Measurements from ENCODE around the gene GPR78. TPM values are rescaled to one million over a fixed set of nuclear protein-coding genes. Genes with fewer than 3 reads are reported as not detected.

GPR78 gene
- total RNA-seq, 1 experiment from 2014 or later, result 5.7 TPM

GRCh38 chr4:8540991-8541390 lies 39.2 kb upstream of the GPR78 start (continued):
- no peak for TF ChIP-seq ARID4B (CRISPR knock-in tag; IDR thresholded peaks at IDR 0.05; ENCODE audit: borderline replicate concordance)
- no peak for TF ChIP-seq NR1H2 (CRISPR knock-in tag; IDR thresholded peaks at IDR 0.05)
- no peak for TF ChIP-seq ZNF416 (CRISPR knock-in tag; IDR thresholded peaks at IDR 0.05)
- TF ChIP-seq NFATC4 (CRISPR knock-in tag; IDR thresholded peaks at IDR 0.05), result no peak
- no peak for TF ChIP-seq JUN (CRISPR knock-in tag; IDR thresholded peaks at IDR 0.05)
- TF ChIP-seq NFYB (CRISPR knock-in tag; conservative IDR thresholded peaks at IDR 0.05; ENCODE audit: low read depth), result no peak
- no peak for TF ChIP-seq GABPB1 (CRISPR knock-in tag; IDR thresholded peaks at IDR 0.05)

- ATAC-seq, result no peak
- no peaks in the 10 kb centered on the region for H3K36me3 Mint-ChIP-seq
- peaks cover 3% of the 10 kb centered on the region; the same call in 1 of the 2 replicates for H3K27me3 Mint-ChIP-seq (ENCODE audit: low read depth)
- DNase-seq (ENCODE audit: low spot score), result no peak
- CTCF ChIA-PET, result interaction anchor here (1.1 to 1.2 kb wide), 2 partner anchors 73 to 76 kb away, joined by 3 read pairs; no protein-coding TSS in a partner anchor
- POLR2A ChIA-PET, result no interaction called here
- no peak for TF ChIP-seq KAT7 (CRISPR knock-in tag; IDR thresholded peaks at IDR 0.05; ENCODE audit: borderline replicate concordance)
- TF ChIP-seq ZSCAN18 (CRISPR knock-in tag; IDR thresholded peaks at IDR 0.05), result no peak
- no peak for TF ChIP-seq STAT6 (CRISPR knock-in tag; conservative IDR thresholded peaks at IDR 0.05; ENCODE audit: low read depth)
- no peak for TF ChIP-seq CREM (CRISPR knock-in tag; IDR thresholded peaks at IDR 0.05)
- no peak for TF ChIP-seq E2F1 (CRISPR knock-in tag; IDR thresholded peaks at IDR 0.05)
- peak overlapping the region; percentile 81 for H3K27ac Mint-ChIP-seq
- H3K9me3 Mint-ChIP-seq, result no peaks in the 10 kb centered on the region
- H3K4me1 Mint-ChIP-seq, result peaks cover 12% of the 10 kb centered on the region
- no peak overlapping the region for H3K4me3 Mint-ChIP-seq
Observed at GRCh38 chr4:8541981-8542715, 38.0 kb upstream of the GPR78 start.
